Activated CD4-positive, alpha-beta T cell treated with anti-CD3 and anti-CD28 coated beads, Interleukin-2, Interleukin-4, amounts not matched to agents 100 ng/mL and 50 ng/mL, durations not matched to agents 16 hours and 8 hours (primary cell): ENCODE results near the gene DDX25.
"Not testable (repeated sequence)": the region's sequence is repeated elsewhere in the genome, so short reads cannot be mapped to it uniquely, and the experiment has no call there.

Experiments used
- DNase-seq: peaks from one replicate; pipeline ENCODE4 v3.0.0-alpha.2; 2020; ENCODE audit warnings: low spot score

Gene DDX25

DNA sequence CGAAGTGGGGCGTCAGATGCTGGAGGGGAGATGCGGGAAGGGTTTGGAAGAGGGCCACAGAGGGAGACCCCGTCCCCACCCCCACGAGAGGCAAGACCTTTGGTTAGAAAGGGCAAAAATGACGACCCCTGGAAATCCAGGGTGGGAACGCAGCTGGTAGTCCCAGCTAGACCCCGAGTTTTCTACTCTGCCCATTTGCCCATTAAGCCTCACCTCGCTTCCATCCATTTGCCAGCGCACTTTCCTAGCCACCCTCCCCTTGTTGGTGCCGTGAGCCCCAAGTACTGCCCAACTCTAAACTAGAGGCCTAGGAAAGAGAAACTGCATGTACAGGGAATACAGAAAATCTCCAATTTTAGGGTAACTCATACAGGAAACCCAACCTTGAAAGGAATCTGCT is 370 bp downstream of the DDX25 start:
- DNase-seq, result no peak

DNA sequence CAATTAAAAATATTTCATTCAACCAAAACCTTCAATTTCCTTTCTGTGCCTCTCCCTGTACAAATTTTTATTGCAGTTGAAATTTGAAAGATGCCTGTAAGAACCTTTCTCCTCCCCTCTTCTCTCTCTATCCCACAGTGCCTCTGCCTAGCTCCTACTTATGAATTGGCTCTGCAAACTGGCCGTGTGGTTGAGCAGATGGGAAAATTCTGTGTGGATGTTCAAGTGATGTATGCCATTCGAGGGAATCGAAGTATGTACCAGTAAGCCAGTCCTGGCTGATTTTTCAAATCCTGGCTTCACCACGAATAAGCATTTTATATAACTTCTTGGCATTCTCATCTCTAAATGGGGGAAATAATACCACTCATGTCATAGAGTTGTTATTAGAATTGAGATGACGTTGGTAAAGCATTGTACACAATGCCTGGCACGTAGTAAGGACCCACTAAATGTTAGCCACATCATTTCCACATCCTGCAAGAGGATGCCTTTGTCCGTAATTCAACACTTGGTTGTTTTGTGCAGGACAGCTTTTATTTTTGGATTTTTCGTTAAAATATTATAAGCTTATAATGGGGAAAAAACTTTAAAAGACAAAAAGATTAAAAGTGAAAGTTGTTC is 6.0 kb downstream of the DDX25 start:
- DNase-seq, result no peak

DNA sequence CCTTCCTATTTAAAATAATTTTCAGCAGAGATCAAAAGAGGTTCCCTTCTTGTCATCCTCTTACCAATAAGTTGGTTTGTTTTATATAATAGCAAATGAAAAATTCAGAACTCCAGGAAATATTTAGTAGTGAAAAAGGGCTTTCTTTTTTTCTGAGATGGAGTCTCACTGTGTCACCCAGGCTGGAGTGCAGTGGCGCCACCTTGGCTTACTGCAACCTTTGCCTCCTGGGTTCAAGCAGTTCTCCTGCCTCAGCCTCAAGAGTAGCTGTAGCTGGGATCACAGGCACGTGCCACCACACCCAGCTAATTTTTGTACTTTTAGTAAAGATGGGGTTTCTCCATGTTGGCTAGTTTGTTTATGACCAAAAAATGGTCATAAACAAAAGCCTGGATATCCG is 10.3 kb downstream of the DDX25 start:
- DNase-seq, result not testable (repeated sequence)

GRCh38 chr11:125916683-125917347 is 12.5 kb downstream of the DDX25 start:
- no peak for DNase-seq

GRCh38 chr11:125918140-125918840 is 14.0 kb downstream of the DDX25 start:
- DNase-seq, result no peak

GRCh38 chr11:125921042-125921441 is 16.7 kb downstream of the DDX25 start:
- DNase-seq, result no peak

GRCh38 chr11:125922156-125922555 is 17.8 kb downstream of the DDX25 start:
- DNase-seq, result no peak

DNA sequence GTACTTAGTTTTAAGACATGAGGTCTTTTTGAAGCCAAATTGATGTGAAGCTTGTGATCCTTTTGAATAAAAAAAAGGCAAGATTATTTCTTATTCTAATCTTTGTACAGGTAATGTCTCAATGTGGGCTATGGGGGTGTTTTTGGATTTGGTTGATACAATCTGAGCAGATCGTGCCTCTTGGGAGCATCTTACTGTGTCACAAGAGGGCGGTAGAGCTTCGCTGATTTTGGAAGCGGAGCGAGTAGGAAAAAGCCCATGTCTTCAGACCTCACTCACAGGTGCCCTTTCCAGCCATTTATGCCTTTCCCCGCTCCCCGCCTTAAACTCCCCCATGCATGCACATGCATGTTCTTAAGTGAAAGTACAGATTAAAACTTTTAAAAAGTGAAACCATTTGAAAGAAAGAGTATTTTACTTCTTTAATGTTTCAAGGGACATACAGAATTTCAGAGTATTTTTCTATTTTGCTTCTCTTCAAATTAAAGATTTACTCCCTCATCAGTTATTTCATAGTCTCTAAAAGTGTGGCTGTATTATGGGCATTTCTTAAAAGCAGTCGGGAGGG is 18.8 kb downstream of the DDX25 start:
- peak; percentile 63 for DNase-seq

- DNase-seq, result no peak
These were observed 19.3 kb downstream of the DDX25 start for GRCh38 chr11:125923633-125924032.

DNA sequence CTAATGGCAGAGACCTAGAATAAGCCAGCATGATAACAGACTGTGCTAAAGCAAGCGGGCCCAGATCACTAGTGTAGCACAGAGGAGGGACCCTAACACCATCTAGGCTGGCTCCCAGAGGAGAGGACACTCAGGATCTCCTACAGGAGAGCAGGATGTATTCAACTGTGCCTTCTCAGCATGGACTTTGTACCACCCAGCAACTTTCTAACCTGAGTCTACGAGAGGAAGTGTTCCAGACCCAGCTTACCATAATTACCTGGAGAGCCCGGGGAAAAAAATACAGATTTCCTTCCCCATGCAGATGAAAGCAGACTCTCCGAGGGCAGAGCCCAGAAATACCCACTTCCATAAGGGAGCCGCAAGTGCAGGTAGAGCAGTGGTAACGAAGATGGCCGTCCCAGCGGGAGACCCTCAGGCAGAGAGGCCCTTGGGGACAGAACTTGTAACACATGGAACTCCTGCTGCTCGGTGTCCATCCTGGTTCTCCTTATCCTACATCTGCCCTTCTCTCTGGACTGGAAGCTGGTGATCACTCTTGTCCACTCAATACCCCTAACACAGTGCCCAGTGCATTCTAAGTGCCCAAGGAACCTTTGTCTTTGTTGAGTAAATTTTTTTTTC is 20.2 kb downstream of the DDX25 start:
- DNase-seq, result no peak

GRCh38 chr11:125925247-125925740 is 21.0 kb downstream of the DDX25 start:
- DNase-seq, result no peak

DNA sequence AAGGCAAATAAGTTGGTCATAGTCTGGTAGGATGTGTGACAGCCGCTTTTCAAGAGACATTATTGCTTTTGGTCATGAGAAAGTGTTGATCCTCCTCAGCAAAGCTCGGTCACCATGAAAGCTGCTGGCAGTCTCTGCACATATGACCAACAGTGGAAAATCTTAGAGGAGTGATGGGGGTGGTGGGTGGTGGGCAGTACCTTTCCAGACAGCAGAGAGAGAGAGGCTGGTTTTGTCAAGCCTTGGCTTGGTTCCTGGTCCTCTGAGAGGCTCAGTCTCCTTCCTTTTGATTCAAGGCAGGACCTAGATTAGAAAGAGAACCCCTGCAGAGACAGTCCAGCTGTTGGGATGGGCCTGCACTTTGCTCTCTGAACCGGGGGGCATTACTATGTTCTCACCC is 21.5 kb downstream of the DDX25 start:
- DNase-seq, result no peak

GRCh38 chr11:125926682-125927081 is 22.4 kb downstream of the DDX25 start:
- DNase-seq, result no peak

DNA sequence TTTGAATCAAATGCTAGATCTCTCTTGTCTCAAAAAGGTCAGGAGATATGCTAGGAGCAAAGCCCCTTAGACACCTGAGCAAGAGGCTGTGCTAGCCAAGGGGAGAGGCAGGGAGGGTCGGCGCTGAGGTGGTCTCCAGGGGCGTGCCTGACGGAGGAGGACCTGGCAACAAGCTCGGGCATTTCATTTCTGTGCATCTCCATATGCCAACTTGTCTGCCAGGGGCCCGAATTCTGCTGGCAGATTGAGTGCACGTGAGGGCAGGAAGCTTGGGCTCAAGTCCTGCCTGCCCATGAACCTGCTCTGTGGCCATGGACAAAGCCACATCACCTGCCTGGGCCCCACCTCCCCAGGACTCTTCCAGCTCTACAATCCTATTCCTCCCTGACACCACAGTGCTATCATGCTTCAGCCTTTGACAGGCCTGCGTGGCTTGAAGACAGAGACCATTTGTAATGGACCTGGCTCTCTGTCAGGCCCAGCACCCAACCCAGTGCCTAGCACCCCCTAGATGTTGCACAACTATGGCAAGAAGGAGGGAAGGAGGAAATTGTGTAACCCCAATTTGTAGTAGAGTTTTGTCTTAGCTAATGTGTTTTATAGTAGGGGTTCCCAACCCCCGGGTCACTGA is 25.3 kb downstream of the DDX25 start:
- no peak for DNase-seq

GRCh38 chr11:125930076-125930450 is 25.8 kb downstream of the DDX25 start:
- no peak for DNase-seq

GRCh38 chr11:125931116-125931515 is 26.8 kb downstream of the DDX25 start:
- DNase-seq, result no peak

GRCh38 chr11:125931668-125932067 is 27.4 kb downstream of the DDX25 start:
- no peak for DNase-seq

DNA sequence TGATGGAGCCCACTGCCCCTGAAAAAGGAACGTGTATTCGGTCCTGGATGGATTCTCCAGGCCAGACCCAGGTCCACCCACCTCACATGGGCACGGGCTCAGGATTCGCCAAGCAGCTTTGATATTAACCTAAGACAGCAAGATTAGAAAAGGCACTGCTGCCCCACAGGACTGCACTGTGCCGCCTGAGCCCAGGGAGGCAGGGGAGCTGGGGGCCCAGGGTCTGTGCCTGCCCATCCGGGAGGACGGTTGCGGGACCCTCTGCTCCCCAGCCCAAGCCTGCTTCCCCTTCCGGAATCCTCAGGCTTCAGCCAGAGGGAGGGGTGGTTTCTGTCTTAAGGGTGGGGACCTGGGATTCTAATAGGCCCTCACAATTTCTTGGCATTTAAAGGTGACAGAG is 28.0 kb downstream of the DDX25 start:
- DNase-seq, result no peak

DNA sequence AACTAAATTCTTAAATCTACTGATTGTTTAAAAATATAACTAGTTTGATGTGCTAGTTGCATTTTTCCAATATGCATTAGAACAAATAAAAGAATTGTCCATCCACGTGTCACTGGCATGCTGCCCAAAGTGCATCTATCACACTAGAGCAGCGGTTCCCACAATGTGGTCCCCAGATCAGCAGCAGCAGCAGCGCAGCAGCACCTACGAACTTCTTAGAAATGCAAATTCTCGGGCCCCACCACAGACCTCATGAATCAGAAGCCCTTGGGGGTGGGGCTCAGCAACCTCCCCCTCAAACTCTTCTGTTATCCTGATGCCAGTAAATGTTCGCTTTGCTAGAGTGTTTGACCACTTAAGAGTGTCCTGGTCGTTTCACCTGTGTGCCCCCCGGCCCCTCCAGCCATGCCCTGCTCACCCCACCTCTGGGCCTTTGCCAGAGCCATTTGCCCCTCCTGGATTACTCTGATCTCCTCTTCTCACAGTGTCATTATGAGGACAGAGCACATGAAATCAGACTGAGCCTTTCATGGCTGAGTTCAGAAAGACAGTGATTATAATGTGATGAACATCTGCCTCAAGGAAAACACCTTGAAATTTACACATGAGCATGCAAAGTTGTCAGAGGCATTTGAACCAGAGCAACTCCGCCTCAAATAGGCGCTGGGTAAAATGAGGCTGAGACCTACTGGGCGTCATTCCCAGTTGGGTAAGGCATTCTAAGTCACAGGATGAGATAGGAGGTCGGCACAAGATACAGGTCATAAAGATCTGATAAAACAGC is 28.9 kb downstream of the DDX25 start:
- DNase-seq, result no peak

GRCh38 chr11:125934473-125934872 is 30.2 kb downstream of the DDX25 start:
- DNase-seq, result no peak

GRCh38 chr11:125935056-125935455 is 30.7 kb downstream of the DDX25 start:
- DNase-seq, result no peak
